ENCODE measurements around the gene PDILT.

DNA sequence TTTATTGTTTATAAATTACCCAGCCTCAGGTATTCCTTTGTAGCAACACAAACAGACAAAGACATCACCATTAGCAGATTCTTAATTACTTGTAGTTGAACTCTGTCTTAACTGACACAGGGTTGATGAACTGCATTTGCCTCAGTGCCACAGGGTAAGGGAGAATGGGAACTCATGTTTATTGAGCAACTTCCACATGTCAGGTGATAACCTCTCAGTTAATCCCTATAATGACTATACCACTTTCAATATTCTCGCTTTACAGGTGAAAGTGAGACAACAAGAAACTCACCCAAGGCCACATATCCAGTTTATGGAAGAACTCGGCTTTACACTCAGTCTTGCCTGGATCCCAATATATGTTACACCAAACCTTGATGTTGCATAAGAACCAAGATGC is 8.6 kb downstream of the PDILT start:
- TF ChIP-seq, protein P1, sequence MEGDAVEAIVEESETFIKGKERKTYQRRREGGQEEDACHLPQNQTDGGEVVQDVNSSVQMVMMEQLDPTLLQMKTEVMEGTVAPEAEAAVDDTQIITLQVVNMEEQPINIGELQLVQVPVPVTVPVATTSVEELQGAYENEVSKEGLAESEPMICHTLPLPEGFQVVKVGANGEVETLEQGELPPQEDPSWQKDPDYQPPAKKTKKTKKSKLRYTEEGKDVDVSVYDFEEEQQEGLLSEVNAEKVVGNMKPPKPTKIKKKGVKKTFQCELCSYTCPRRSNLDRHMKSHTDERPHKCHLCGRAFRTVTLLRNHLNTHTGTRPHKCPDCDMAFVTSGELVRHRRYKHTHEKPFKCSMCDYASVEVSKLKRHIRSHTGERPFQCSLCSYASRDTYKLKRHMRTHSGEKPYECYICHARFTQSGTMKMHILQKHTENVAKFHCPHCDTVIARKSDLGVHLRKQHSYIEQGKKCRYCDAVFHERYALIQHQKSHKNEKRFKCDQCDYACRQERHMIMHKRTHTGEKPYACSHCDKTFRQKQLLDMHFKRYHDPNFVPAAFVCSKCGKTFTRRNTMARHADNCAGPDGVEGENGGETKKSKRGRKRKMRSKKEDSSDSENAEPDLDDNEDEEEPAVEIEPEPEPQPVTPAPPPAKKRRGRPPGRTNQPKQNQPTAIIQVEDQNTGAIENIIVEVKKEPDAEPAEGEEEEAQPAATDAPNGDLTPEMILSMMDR (conservative IDR thresholded peaks at IDR 0.05; ENCODE audit: low read depth, low read length), result no peak
- no peak for TF ChIP-seq EZH2 (IDR thresholded peaks at IDR 0.05; ENCODE audit: borderline replicate concordance, low read depth, low read length, poor library complexity, severe bottlenecking)
